Spinal cord (tissue), 10 donors: ENCODE results near the gene PPM1K. TPM values are rescaled to one million over a fixed set of nuclear protein-coding genes. Genes with fewer than 3 reads are reported as not detected.

ENCODE experiments used
- DNase-seq, 6 donors: peaks; one replicate each; pipeline versions ENCODE4 v3.0.0 to v3.0.0-alpha.2; 2013 to 2015; ENCODE audit warnings: low spot score in 6 of 6, low read depth in 4 of 6
- H3K27ac ChIP-seq: one replicate; pipeline ENCODE4 v1.5.1; 2013; ENCODE audit warnings: low read depth, low read length, control low read depth
- H3K27me3 ChIP-seq: one replicate; pipeline ENCODE4 v1.6.1; 2013; ENCODE audit warnings: low read length; ENCODE audit not compliant: control insufficient read depth, insufficient read depth
- H3K36me3 ChIP-seq: one replicate; pipeline ENCODE4 v1.6.1; 2013; ENCODE audit warnings: low read length; ENCODE audit not compliant: control insufficient read depth, insufficient read depth
- H3K4me1 ChIP-seq: one replicate; pipeline ENCODE4 v1.6.1; 2013; ENCODE audit warnings: low read length; ENCODE audit not compliant: control insufficient read depth, insufficient read depth
- H3K4me3 ChIP-seq: one replicate; pipeline ENCODE4 v1.5.1; 2013; ENCODE audit warnings: low read depth, low read length, control low read depth
- H3K9me3 ChIP-seq: one replicate; pipeline ENCODE4 v1.6.1; 2013; ENCODE audit warnings: low read length; ENCODE audit not compliant: control insufficient read depth, insufficient read depth
- WGBS: methylation state at CpG from one replicate; pipeline ENCODE4 v1.1.5; 2013; ENCODE audit warnings: missing lambda C conversion rate; ENCODE audit not compliant: insufficient coverage; 5-methylcytosine and 5-hydroxymethylcytosine counted together
- polyA plus RNA-seq, 2 donors: library from polyadenylated mRNA; unstranded; fragments of 120-200 nt; gene quantifications; one replicate each; pipeline ENCODE4 v1.2.1, GENCODE V29; 2013; ENCODE audit not compliant: insufficient read length in 2 of 2
- total RNA-seq, 2 donors: library from RNA; depleted of rRNA in 1 of 2; stranded (reverse); fragments of 120-200 nt in 1 of 2; fragments of >200 nt in 1 of 2; gene quantifications; one replicate each; pipeline versions ENCODE4 v1.2.3 to v1.2.4, GENCODE V29; 2013 to 2014
- donor health status: healthy.

PPM1K gene
- total and polyA plus RNA-seq, 4 donors: 47.9 to 102 (median 56.4) TPM

DNA sequence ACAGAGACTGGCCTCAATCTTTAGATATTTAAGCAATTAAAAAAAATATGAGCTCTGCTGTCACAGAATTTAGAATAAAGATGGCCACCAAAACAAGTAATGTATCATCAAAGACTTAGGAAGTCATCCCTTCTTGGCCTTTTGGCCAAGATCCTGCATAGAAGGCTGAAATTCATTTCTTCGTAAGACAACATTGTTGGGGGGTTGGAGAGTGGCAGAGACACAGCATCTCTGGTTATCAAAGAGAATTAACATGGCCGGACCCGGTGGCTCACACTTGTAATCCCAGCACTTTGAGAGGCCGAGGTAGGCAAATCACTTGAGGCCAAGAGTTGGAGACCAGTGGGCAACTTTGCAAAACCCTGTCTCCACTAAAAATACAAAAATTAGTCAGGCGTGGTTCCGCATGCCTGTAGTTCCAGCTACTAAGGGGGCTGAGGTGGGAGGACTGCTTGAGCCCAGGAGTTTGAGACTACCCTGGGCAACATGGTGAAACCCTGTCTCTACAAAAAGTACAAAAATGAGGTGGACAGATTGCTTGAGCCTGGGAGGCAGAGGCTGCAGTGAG, 4.0 kb downstream of the PPM1K start:
- 93% methylated on average over 4 of the region's 6 CpGs for WGBS
- H3K27ac ChIP-seq: no peak overlapping the region

DNA sequence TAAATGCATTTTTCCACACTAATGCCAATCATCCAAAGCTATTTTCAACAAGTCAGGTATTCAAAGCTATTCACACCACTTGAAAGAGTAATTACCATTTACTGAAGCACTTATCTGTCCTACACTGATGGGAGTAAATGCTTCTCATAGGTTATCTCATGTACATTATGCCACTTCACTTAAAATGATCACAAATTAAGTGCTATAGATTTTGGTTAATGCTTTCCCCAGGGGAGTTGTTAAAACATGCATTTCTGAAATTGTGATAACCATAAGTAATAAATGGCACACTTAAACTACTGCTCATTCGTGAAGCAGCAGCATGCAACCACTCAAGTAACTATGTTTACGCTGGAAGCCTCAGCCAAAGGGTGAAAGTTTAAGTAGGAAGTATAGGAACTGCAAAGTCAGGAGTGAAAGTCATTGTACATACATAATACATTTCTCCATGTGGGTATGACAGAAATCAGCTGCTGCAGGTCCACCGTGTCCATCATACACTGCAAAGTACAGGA, 6.6 kb downstream of the PPM1K start:
- H3K4me1 ChIP-seq: peaks cover 9% of the 10 kb centered on the region
- H3K27me3 ChIP-seq: no peaks in the 10 kb centered on the region
- DNase-seq: no peak
- H3K36me3 ChIP-seq: peaks cover 5% of the 10 kb centered on the region
- WGBS: 100% methylated on average over 1 of the region's 3 CpGs
- no peak overlapping the region for H3K27ac ChIP-seq
- H3K9me3 ChIP-seq: peaks cover 9% of the 10 kb centered on the region
- H3K4me3 ChIP-seq: no peak overlapping the region

More for the DNA sequence above, 4.0 kb downstream of the PPM1K start:
- Histone ChIP-seq H3K36me3 (peaks cover 5% of the 10 kb centered on the region), H3K9me3 (peaks cover 9% of the 10 kb centered on the region), H3K27me3 (no peaks in the 10 kb centered on the region), H3K4me3 (no peak overlapping the region), H3K4me1 (peaks cover 18% of the 10 kb centered on the region)
- DNase-seq: no peak

DNA sequence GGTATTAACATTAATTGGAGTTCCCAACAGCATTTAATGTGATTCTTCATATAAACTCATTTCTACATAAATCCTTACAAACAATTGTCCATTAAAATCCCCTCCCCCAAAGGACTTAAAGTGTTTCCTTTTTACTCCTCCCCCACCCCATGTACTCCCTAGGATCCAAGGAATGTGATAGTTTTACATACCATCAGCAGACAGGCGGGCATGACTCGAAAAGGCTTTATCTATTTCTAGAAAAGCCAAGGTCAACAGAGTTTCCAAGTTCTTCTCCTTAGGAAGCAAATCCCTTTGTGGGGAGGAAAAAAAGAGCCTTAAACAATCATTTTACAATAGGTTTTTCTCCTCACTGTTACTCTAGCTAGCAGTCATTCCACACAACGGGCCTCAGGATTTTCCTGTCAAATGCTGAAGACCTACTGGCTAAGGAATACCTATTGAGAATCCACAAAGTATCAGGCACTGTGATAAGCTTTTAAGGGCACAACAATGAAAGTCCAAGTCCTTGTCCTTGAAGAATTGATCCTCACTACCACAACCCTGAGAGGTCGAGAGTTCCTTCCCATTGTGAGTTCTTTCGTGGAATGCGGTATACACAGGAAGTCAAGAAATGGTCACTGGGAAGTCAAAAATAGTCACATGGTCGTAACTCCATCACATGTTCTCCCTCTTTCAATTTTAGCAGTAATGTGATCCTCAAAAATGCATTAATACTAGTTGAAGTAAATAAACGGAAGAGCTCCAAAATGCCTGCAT, 7.2 kb downstream of the PPM1K start:
- no peaks in the 10 kb centered on the region for H3K27me3 ChIP-seq
- no peak overlapping the region for H3K27ac ChIP-seq
- no peak for DNase-seq
- 100% methylated on average over 2 of the region's 8 CpGs for WGBS
- H3K4me1 ChIP-seq: peaks cover 9% of the 10 kb centered on the region
- H3K9me3 ChIP-seq: peaks cover 9% of the 10 kb centered on the region
- no peak overlapping the region for H3K4me3 ChIP-seq
- H3K36me3 ChIP-seq: peaks cover 5% of the 10 kb centered on the region

DNA sequence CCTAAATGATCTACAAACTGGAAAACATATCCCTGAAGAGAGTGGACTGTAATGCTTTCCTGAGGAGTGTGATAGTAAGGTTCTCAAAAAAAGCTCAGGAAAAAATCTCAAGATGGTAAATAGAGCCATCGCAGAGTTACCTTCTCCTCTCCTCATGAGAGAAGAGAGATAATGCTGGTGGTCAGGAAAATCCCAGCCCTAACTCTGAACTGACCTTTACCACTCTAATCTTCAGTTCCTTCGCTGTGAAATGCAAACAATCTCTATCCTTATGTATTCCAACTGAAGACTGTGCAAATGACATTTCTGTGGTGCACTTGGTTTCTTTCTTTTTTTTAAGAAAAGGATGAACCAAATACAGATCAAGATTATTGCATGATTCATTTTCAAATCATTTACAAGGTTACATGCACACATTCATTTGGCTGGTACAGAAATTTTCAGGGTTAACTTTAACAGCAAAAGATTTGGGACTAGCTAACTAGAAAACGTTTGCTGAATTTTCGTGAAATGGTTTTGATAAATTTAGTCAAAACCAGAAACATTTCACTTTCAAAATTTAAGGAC, 8.3 kb downstream of the PPM1K start:
- Histone ChIP-seq H3K9me3 (peaks cover 9% of the 10 kb centered on the region), H3K27me3 (no peaks in the 10 kb centered on the region), H3K27ac (no peak overlapping the region)

DNA sequence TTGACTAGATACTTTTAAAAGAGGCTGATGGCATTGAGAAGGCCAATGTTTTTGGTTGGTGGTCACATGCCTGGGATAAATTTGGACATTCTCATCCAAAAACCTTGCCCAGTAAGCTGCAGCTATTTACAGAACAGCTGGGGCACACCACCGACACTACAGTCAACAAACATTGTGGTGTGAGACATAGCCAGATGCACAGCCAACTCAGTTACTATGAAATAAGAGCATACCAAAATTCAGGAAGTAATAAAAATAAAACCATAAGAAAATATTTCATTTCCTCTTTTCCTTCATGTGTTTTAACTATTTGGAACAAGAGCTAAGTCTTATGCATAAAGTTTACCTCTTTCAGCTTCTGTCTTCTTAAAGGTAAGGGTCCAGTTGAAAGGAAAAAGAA, 8.8 kb downstream of the PPM1K start:
- H3K9me3 ChIP-seq: peaks cover 9% of the 10 kb centered on the region
- no CpG with 5 or more reads among the region's 1 CpG for WGBS
- no peak overlapping the region for H3K4me3 ChIP-seq
- no peak for DNase-seq
- no peak overlapping the region for H3K27ac ChIP-seq
- no peaks in the 10 kb centered on the region for H3K27me3 ChIP-seq
- peaks cover 7% of the 10 kb centered on the region for H3K4me1 ChIP-seq
- peaks cover 5% of the 10 kb centered on the region for H3K36me3 ChIP-seq

More for the DNA sequence above, 8.3 kb downstream of the PPM1K start:
- H3K36me3 ChIP-seq: peaks cover 5% of the 10 kb centered on the region
- peaks cover 9% of the 10 kb centered on the region for H3K4me1 ChIP-seq
- no peak for DNase-seq
- no peak overlapping the region for H3K4me3 ChIP-seq
- WGBS: no CpG with 5 or more reads among the region's 4 CpGs

DNA sequence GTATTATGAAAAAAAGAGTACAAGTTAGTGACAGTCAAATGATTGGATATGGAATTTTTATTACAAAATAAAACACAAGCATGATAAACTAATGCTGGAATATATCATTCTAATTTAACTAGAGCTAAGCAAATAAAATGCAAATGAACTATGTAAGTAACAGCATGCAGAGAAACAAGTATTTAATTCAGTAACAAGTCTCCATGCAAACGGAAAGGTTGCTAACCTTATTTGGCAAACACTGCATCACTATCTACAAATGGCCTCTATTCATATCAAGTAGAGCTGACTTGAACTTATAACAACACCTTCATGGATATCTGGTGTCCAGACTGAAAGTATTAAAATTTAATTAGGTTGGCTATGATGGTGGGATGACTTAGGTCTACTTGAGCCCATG, 15.4 kb downstream of the PPM1K start:
- Histone ChIP-seq H3K4me3 (no peak overlapping the region), H3K9me3 (no peaks in the 10 kb centered on the region), H3K27me3 (no peaks in the 10 kb centered on the region), H3K4me1 (no peaks in the 10 kb centered on the region), H3K27ac (no peak overlapping the region), H3K36me3 (peaks cover 24% of the 10 kb centered on the region)
- WGBS: no CpG with 5 or more reads among the region's 1 CpG
- no peak for DNase-seq

DNA sequence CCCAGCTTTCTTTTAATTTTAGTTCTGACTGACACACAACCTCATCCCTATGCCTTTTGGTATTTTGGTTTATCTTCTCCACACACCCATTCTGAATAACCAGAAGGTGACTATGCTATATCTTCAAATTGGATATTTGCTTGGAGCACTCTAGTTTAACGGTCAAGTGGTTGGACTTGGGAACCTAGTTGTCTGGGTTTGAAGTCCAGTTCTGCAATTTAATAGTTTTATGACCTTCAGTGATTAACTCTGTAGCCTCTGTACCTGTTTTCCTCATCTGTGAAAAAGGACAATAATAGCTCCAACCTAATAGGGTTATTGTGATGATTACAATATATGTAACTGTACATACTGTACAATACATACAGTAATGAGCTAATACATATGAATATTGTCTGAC, 20.0 kb downstream of the PPM1K start:
- H3K27me3 ChIP-seq: no peaks in the 10 kb centered on the region
- no peak overlapping the region for H3K27ac ChIP-seq
- DNase-seq: no peak
- H3K36me3 ChIP-seq: peaks cover 26% of the 10 kb centered on the region
- no peaks in the 10 kb centered on the region for H3K9me3 ChIP-seq
- no peaks in the 10 kb centered on the region for H3K4me1 ChIP-seq
- no CpG with 5 or more reads among the region's 1 CpG for WGBS
- no peak overlapping the region for H3K4me3 ChIP-seq

DNA sequence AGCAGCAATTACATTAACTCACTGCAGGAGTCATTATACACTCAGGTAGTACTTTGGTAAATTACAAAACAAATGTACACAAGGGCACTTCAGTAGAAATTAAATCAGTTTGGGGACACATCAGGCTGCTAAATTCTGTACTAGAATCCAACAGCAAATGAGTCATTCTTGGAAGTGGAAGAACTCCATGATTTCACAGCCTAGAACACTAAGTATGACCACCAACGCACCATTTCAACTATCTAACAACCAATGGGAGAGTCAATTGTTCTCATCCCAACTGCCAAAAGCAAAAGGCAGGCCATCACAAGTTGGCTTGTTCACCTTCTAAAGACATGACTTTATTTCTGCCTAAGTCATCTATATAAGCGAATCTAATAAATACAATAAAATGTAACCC, 26.6 kb downstream of the PPM1K start:
- whole genome bisulfite sequencing: 100% methylated on average over 1 of the region's 2 CpGs
- no peak overlapping the region for H3K4me3 ChIP-seq

DNA sequence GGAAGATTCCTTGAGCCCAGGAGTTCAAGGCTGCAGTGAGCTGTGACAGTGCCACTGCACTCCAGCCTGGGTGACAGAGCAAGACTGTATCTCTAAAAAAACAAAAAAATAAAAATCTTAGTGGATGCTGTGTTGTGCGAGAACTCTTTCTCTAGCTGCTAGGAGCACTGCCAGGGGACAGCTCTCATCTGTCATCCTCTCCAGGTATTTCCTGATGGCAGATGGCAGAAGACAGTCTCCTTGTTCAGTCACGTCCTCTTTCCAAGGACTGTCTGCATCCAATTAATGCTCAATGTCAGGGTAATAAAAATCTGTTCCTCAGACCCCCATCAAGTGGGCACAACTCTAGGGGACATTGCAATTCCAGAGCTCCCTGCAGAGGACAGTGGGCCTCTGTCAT, 29.2 kb downstream of the PPM1K start:
- H3K9me3 ChIP-seq: no peaks in the 10 kb centered on the region
- H3K4me1 ChIP-seq: no peaks in the 10 kb centered on the region
- peaks cover 1% of the 10 kb centered on the region for H3K36me3 ChIP-seq
- H3K27me3 ChIP-seq: no peaks in the 10 kb centered on the region
- DNase-seq: no peak
- no peak overlapping the region for H3K27ac ChIP-seq
- WGBS: 58% methylated on average over 2 of the region's 2 CpGs
- H3K4me3 ChIP-seq: no peak overlapping the region

More for the DNA sequence above, 26.6 kb downstream of the PPM1K start:
- no peak for DNase-seq
- Histone ChIP-seq H3K36me3 (peaks cover 2% of the 10 kb centered on the region), H3K27ac (no peak overlapping the region), H3K9me3 (no peaks in the 10 kb centered on the region), H3K4me1 (no peaks in the 10 kb centered on the region), H3K27me3 (no peaks in the 10 kb centered on the region)
